ENCODE measurements around the gene TRAPPC3L.
"Not testable (repeated sequence)": the region's sequence is repeated elsewhere in the genome, so short reads cannot be mapped to it uniquely, and the experiment has no call there.

Gene TRAPPC3L

GRCh38 chr6:116512734-116513133, 32.8 kb downstream of the TRAPPC3L start:
- DNase-seq: no peak

GRCh38 chr6:116512111-116512559, 33.3 kb downstream of the TRAPPC3L start:
- DNase-seq: no peak

GRCh38 chr6:116511424-116512110, 33.9 kb downstream of the TRAPPC3L start, which contains the start of gene CALHM5:
CALHM5 (plus strand) TSS chr6:116511639; CDS start chr6:116511697, 58 bp downstream.
- DNase-seq: no peak

- DNase-seq: no peak
Observed at GRCh38 chr6:116508527-116508926, 37.0 kb downstream of the TRAPPC3L start.

- DNase-seq: no peak
Observed at GRCh38 chr6:116507324-116507723, 38.2 kb downstream of the TRAPPC3L start.

- DNase-seq: no peak
Observed at GRCh38 chr6:116500969-116501433, 44.5 kb downstream of the TRAPPC3L start.

GRCh38 chr6:116497113-116497676, 48.3 kb downstream of the TRAPPC3L start:
- DNase-seq: no peak

- DNase-seq: not testable (repeated sequence)
Observed at GRCh38 chr6:116495161-116495560, 50.3 kb downstream of the TRAPPC3L start.

- DNase-seq: no peak
Observed at GRCh38 chr6:116492331-116493067, 53.0 kb downstream of the TRAPPC3L start.

GRCh38 chr6:116491610-116492330, 53.7 kb downstream of the TRAPPC3L start:
- DNase-seq: no peak

GRCh38 chr6:116485559-116486184, 59.8 kb downstream of the TRAPPC3L start:
- DNase-seq: no peak

GRCh38 chr6:116483616-116484015, 61.9 kb downstream of the TRAPPC3L start:
- DNase-seq: no peak

GRCh38 chr6:116482780-116483179, 62.7 kb downstream of the TRAPPC3L start:
- DNase-seq: no peak

GRCh38 chr6:116476002-116476678, 69.3 kb downstream of the TRAPPC3L start:
- no peak for DNase-seq

- DNase-seq: no peak
Observed at GRCh38 chr6:116475141-116475540, 70.3 kb downstream of the TRAPPC3L start.

GRCh38 chr6:116472706-116473105, 72.8 kb downstream of the TRAPPC3L start:
- DNase-seq: no peak

GRCh38 chr6:116471531-116471930, 74.0 kb downstream of the TRAPPC3L start:
- no peak for DNase-seq

- DNase-seq: no peak
Observed at GRCh38 chr6:116468293-116468692, 77.2 kb downstream of the TRAPPC3L start.

- no peak for DNase-seq
Observed at GRCh38 chr6:116467514-116467913, 78.0 kb downstream of the TRAPPC3L start.

- no peak for DNase-seq
Observed at GRCh38 chr6:116467096-116467495, 78.4 kb downstream of the TRAPPC3L start.

GRCh38 chr6:116465246-116465645, 80.2 kb downstream of the TRAPPC3L start:
- DNase-seq: no peak

GRCh38 chr6:116463301-116463700, 82.2 kb downstream of the TRAPPC3L start:
- DNase-seq: no peak
